DMS 273 treated with DMSO at 0.1 percent for 48 hours (cell line): ENCODE measurements around the gene TFF3.

Experiments used
- DNase-seq: peaks from one replicate; lab custom pipeline; 2025; lab: John Stamatoyannopoulos, UW

TFF3 gene

DNA sequence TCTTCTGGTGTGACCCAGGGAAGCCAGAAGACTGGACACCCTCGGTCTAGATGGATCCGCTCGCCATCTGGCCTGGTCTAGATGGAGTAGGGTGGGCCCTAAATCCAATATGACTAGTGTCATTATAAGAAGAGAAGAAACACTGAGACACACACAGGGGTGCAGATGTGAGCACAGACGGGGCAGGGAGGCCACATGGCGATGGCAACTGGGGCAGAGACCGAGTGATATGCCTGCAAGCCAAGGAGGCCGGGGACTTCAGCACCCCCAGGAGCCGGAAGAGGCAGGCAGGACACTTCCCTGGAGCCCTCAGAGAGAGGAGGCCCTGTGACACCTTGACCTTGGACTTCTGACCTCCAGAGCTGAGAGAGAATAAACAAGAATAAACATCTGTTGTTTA lies 5.6 kb upstream of the TFF3 start:
- no peak for DNase-seq

DNA sequence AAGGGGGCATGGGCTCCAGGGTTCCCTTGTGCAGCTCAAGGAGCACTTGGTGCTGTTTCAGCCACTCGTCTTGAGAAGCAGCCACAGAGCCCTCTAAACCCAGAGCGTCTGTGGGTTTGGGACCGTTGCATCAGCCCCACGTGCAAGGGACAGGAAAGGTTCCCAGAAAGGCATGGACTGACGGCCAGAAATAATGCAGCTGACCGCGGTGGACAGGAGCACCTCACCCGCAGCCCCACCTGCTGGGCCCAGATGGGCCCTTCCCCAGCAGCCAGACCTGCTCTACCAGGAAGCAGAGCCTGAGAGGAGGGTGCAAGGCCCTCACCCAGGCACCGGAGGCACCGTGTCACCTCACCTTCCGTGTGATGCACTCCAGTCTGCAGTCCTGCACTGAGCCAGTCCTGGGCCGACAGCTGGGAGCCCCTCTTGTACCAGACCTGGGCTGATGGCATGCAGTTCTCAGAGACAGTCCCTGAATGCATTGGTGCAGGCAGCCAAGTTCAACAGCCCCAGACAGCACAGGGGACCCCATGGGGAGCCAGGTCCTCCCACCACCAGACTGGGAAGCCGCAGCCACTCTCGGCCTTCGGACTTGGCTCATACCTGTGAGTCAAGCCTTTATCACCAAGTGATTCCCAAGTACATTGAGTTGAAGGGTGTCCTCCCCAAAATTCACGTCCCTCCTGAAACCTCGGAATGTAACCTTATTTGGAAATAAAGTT lies 4.8 kb upstream of the TFF3 start:
- no peak for DNase-seq

DNA sequence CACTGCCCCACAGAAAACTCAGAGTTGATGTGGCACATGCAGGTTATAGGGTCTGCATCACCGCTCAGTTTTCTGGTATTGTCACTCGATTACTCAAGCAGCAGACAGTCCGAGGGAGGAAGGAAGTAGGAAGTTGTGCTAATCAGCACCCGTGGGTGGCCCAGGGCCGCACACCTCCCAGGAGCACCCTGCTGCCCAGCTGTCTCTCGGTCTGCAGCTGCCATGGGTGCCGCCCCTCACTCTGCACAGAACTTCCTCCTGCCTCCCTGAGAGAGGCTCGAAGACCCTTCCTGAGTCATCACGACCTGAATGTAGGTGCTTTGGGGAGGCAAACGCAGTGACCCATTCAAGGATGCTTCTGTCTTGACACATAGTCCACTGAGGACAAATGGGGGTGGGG lies 4.2 kb upstream of the TFF3 start:
- no peak for DNase-seq

DNA sequence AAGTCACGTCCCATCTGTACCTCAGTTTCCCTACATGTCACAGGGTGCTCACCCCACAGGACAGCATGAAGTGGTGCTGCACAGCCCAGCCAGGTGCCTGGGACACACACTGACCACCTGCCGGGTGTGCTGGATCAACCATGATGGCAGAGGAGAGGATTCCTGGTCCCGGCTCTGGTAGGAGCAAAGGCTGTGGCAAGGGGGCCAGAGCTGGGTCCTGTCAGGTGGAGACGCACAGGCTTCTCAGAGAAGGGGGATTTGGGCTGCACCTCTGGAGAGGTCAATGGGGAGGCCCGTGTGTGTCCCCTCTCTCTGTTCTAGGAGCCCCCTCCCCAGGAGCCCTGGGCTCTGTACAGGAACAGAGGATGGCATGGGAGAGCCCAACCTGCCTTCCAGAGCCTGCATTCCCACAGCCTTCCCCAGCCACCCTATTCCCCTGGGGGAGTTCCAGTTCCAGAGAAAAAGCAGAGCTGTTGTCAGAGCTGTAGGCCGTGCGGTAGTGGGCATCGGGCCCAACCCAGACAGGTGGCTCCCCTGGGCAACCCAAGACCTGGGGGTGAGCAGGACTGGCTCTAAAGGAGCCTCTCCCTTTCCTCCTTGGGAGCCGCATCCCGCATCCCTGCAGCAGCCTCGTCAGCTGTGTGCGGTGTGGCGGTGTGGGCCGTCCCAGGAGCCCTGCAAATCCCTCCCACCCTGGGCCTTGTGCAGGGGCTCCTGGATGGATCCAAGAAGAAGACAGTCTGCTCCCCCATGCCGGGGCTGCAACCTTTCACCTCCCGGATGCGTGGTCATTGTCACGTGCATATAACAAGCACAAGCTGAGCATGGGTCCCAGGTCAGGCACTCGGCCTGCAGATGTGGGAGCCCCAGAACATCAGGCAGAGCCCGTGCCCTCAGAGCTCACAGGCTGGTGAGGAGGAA lies 2.9 kb upstream of the TFF3 start:
- no peak for DNase-seq

GRCh38 chr21:42317341-42317741 lies 2.1 kb upstream of the TFF3 start:
- no peak for DNase-seq

DNA sequence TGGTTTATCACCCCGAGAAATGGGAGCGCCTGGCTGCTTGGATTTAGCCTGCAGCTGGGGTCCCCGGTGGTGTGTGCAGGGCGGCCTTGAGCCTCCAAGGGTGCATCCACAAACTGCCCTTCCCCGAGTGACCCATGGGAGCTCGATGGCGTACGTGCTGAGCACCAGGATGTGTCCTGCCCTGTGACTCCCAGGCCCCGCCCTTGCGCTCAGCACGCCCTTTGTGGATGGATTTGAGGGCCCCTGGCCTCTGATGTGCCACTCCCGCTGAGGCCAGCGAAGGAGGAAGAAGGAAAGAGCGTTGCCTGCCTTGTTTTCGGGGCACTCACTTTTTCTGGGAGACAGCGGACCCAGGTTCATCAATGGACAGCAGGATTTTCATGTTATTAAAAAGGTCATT lies 1.7 kb upstream of the TFF3 start:
- DNase-seq: no peak

DNA sequence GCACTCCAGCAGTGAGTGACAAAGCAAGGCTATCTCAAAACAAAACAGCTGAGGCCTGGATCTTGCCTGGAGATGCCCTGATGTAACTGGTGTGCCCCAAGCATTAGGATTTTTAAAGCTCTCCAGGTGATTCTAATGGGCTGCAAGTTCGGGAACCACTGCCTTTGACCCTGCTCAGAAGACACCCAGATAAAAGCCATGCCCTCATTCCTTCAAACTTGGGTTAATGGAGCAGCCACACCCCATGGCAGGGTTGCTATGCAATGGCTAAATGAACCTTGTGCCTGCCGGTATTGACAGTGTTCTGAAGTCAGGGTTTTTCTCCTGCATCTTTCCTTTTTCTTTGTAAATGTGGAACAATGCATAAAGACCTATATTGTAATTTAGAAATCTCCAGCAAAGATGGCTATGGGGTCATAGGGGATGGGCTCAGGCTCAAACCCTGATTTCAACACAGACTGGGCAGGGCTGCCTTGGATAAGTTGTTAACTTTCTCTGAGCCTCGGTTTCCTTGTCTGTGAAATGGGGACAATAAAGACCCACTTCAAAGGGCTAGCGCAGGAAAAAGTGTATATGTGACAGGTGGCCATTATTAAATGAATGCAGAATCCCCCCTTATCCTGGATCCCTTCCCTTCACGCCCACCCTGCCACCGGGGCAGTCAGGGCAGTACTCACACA lies 453 bp downstream of the TFF3 start:
- DNase-seq: no peak

- no peak for DNase-seq
These were observed 1.7 kb downstream of the TFF3 start for GRCh38 chr21:42313501-42313969.

DNA sequence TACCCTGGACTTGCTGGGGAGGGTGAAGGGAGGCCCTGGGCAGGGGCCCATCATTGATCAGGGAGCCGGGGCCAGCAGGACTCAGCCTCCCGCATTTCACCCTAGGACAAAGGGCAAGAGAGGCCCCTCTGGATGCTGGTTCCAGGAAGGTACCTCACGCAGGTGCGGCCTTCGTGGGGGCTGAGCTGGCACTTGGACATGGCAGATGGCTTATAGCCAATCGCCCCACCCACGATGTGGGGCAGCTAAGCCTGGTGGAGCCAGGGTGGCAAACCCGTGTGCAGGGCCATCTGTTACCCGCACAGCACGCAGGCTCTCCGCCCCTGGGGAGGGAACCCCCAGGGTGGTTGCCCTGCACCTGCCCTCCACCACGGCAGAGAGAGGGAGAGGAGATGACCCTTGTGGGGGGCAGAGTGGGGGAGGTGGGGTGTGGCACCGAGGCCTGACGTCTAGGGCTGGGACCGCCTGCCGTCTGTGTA lies 2.5 kb downstream of the TFF3 start:
- no peak for DNase-seq

- no peak for DNase-seq
These were observed 3.2 kb downstream of the TFF3 start for GRCh38 chr21:42311816-42312625.

GRCh38 chr21:42311160-42311559 lies 4.0 kb downstream of the TFF3 start:
- DNase-seq: no peak

- DNase-seq: no peak
These were observed 4.7 kb downstream of the TFF3 start for GRCh38 chr21:42310411-42311001.

DNA sequence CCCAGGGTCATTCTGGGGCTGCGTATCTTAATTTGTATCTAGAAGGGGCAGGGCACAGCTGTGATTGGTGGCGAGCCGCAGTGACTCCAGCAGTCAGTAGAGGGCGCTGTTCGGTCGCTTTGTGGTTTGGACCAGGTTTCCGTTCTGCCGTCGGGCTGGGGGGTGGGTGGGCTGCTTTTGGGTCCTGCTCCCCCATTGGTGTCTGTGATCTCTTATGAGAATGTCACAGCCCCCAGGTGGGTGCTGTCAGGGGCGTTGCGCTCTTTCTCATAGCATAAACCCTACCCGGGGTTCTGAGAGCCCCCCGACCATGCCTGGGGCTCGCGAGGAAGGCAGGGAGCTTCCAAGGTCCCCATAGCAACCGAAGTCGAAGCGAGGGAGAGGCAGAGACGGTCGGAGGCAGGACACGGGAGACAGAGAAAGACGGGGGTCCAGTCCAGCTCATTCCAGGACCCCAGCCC lies 5.4 kb downstream of the TFF3 start:
- no peak for DNase-seq

DNA sequence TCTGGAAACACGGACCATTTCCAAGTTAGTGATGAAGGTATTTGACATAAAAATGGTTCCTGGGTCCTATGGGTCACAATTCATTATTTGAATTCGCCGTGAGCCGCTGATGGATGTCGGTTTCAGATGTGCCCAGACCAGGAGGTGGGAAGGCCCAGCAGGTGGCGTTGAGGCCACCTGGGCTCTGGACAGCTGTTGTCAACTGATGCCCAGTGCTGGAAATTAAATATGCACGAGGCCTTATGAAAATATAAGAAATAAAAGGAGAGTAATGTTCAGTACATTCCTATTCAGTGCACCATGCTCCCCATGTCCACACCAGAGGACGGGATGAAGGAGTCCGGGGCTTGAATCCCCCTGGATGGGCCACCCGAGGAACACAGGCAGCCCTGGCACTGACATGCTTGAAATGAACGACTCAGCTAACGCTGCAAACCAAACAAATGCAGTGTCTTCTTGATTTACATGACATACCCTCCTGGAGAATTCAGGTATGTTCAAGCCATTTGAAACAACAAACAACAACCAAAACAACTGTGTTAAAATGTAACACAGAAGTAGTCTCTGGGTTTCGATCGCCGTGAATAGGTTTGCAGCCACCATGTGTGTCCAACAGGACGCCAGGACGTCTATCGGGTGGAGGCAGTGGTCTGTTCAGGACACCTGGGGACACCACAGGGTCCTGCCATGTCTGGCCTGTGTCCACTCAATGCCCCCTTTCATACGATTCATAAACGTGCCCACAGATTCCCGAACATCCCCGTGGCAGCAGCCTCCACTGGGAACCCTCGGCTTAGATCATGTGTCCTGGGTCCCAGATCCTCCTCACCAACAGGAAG lies 6.1 kb downstream of the TFF3 start:
- no peak for DNase-seq

GRCh38 chr21:42308161-42308913 lies 6.9 kb downstream of the TFF3 start:
- no peak for DNase-seq

DNA sequence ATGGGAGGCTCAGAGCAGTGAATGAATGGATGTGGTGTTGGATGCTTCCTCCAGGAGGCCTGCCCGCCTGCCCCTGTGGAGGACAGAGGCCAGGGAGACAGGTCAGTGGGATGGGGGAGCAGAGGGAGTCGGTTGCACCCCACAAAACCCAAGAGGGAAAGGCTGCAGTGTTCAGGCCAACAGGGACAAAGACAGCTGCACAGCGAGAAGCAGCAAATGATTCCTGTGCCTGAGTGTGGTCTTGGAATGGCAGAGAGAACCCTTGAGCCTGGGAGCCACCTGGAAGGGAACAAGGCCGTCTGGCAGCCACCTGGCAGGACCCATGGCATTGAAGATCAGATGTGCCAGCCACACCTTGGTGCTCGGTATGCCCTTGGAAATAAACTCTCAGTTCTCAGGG lies 8.1 kb downstream of the TFF3 start:
- no peak for DNase-seq

- no peak for DNase-seq
These were observed 8.7 kb downstream of the TFF3 start for GRCh38 chr21:42306366-42307035.

GRCh38 chr21:42305707-42306147 lies 9.5 kb downstream of the TFF3 start:
- no peak for DNase-seq
